Brain microvascular endothelial cell (primary cell): ENCODE measurements around the gene SYNE1.
"Not testable (repeated sequence)": the region's sequence is repeated elsewhere in the genome, so short reads cannot be mapped to it uniquely, and the experiment has no call there.

Experiments used
- DNase-seq: peaks from one replicate; pipeline ENCODE4 v3.0.0-alpha.2; 2020
- H3K27ac ChIP-seq: fragments of 250-450 bp; sonication (Bioruptor Pico); 2 replicates; pipeline ENCODE4 v1.5.1; 2020; ENCODE audit warnings: mild to moderate bottlenecking, moderate library complexity
- H3K27me3 ChIP-seq: fragments of 250-450 bp; sonication (Bioruptor Pico); replicated peaks from 2 replicates; pipeline ENCODE4 v1.5.1; 2020; ENCODE audit warnings: mild to moderate bottlenecking
- H3K36me3 ChIP-seq: fragments of 250-450 bp; sonication (Bioruptor Pico); replicated peaks from 2 replicates; pipeline ENCODE4 v1.5.1; 2020; ENCODE audit warnings: mild to moderate bottlenecking
- H3K4me3 ChIP-seq: 2 replicates; pipeline ENCODE4 v1.5.1; 2011; ENCODE audit warnings: low read depth, mild to moderate bottlenecking, control low read depth, low read length, moderate library complexity
- in situ Hi-C: cut with HindIII; loops from 2 replicates; pipeline ENCODE4 v1.10.0; 2017; ENCODE audit warnings: low sequenced_read_pairs, low pct_ligation_motif_present
- TF ChIP-seq, protein P1 (sequence below): IDR thresholded peaks from 2 replicates; pipeline ENCODE4 v1.5.1; 2011; ENCODE audit warnings: low read depth, mild to moderate bottlenecking, moderate library complexity, low read length, control low read depth, inconsistent platforms; ENCODE audit errors: missing control alignments

SYNE1 gene

DNA sequence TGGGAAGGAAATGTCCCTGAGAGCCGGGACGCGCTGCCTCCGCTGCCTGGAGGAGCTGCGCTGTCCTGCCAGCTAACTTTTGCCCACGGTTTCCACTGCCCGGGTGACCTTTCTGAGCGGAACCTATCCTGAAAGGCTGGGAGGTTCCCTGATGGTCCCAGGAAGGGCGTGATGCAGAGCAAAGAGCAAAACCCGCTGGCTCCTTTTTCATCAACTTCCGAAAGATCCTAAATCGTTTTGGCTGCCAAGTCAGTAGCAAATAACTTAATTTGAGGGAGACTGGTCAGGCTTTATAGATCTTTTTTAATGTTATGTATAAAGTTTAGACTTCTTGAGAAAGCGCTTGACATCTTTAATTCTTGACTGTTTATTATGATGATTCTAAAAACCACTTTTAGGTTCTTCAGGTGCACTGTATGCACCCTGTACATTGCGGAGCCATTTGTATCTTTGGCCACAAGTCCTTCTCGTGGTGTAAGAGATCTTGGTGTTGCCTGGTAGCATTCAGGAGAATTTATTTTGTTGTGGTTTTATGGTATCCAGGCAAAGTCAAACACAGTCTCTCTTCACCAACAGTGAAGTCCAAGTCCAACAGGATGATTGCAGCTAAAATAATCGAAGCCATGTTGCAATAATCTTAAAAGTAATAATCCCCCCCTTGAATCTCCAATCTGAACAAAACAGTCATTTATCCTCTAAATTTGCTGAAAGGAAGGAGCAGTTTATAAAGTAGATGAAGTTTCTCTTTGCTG lies at the start of gene SYNE1:
TSS of gene SYNE1 (minus strand) at position 67 of the 752 bp plus-strand sequence. CDS start 9,031 bp downstream, outside the sequence.
- TF ChIP-seq, protein P1, sequence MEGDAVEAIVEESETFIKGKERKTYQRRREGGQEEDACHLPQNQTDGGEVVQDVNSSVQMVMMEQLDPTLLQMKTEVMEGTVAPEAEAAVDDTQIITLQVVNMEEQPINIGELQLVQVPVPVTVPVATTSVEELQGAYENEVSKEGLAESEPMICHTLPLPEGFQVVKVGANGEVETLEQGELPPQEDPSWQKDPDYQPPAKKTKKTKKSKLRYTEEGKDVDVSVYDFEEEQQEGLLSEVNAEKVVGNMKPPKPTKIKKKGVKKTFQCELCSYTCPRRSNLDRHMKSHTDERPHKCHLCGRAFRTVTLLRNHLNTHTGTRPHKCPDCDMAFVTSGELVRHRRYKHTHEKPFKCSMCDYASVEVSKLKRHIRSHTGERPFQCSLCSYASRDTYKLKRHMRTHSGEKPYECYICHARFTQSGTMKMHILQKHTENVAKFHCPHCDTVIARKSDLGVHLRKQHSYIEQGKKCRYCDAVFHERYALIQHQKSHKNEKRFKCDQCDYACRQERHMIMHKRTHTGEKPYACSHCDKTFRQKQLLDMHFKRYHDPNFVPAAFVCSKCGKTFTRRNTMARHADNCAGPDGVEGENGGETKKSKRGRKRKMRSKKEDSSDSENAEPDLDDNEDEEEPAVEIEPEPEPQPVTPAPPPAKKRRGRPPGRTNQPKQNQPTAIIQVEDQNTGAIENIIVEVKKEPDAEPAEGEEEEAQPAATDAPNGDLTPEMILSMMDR, result no peak
- DNase-seq, result no peak
- H3K27ac ChIP-seq, result no peak within 1 kb of the TSS
- no peaks in the 10 kb centered on the region for H3K27me3 ChIP-seq
- H3K4me3 ChIP-seq, result peak within 1 kb of the TSS; percentile 68
- no peaks in the 10 kb centered on the region for H3K36me3 ChIP-seq
- in situ Hi-C loops, result no loop called here

DNA sequence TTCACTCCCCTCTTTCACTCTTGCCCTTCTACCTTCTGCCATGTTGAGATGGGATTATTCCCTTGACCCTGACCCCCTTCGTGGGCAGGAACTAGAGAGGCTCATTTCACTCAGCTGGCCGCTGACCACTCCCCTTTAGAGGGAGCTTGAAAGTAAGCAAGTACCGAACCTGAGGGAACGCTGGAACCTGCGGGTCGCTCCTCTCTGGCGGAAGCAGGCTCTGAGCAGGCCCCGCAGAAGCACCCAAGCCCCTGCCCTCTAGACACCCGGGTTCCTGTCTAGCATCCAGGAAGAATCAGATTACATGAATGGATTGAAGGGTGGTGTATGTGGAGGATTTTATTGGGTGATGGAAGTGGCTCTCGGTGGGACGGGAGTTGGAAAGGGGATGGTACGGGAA lies 48.7 kb upstream of the SYNE1 start:
- H3K36me3 ChIP-seq, result no peaks in the 10 kb centered on the region
- no peak for DNase-seq
- in situ Hi-C loops, result no loop called here
- TF ChIP-seq, protein P1, result no peak
- H3K27me3 ChIP-seq, result no peaks in the 10 kb centered on the region
- no peak overlapping the region for H3K4me3 ChIP-seq
- no peak overlapping the region for H3K27ac ChIP-seq

GRCh38 chr6:152682935-152683334 lies 45.8 kb upstream of the SYNE1 start:
- DNase-seq, in situ Hi-C loops, H3K36me3 ChIP-seq, H3K4me3 ChIP-seq, H3K27me3 ChIP-seq, H3K27ac ChIP-seq: not testable (repeated sequence)

GRCh38 chr6:152682141-152682540 lies 45.0 kb upstream of the SYNE1 start:
- no peaks in the 10 kb centered on the region for H3K36me3 ChIP-seq
- H3K27me3 ChIP-seq, result no peaks in the 10 kb centered on the region
- H3K27ac ChIP-seq, result no peak overlapping the region
- no peak for DNase-seq
- TF ChIP-seq, protein P1, result no peak
- H3K4me3 ChIP-seq, result no peak overlapping the region
- in situ Hi-C loops, result no loop called here

- Histone ChIP-seq H3K27ac (no peak overlapping the region), H3K27me3 (no peaks in the 10 kb centered on the region), H3K4me3 (no peak overlapping the region), H3K36me3 (no peaks in the 10 kb centered on the region)
- in situ Hi-C loops, result no loop called here
- no peak for DNase-seq
- TF ChIP-seq, protein P1, result no peak
Observed at GRCh38 chr6:152680879-152681517, 43.8 kb upstream of the SYNE1 start.

- H3K27me3 ChIP-seq, result no peaks in the 10 kb centered on the region
- in situ Hi-C loops, result no loop called here
- H3K4me3 ChIP-seq, result no peak overlapping the region
- no peak for DNase-seq
- TF ChIP-seq, protein P1, result no peak
- H3K36me3 ChIP-seq, result no peaks in the 10 kb centered on the region
- H3K27ac ChIP-seq, result no peak overlapping the region
Observed at GRCh38 chr6:152680151-152680550, 43.0 kb upstream of the SYNE1 start.
